ENCODE results near the gene IMP4. TPM values are rescaled to one million over a fixed set of nuclear protein-coding genes. Genes with fewer than 3 reads are reported as not detected.

The IMP4 gene
- total RNA-seq, 1 experiment from 2014 or later = 89.2 TPM

DNA sequence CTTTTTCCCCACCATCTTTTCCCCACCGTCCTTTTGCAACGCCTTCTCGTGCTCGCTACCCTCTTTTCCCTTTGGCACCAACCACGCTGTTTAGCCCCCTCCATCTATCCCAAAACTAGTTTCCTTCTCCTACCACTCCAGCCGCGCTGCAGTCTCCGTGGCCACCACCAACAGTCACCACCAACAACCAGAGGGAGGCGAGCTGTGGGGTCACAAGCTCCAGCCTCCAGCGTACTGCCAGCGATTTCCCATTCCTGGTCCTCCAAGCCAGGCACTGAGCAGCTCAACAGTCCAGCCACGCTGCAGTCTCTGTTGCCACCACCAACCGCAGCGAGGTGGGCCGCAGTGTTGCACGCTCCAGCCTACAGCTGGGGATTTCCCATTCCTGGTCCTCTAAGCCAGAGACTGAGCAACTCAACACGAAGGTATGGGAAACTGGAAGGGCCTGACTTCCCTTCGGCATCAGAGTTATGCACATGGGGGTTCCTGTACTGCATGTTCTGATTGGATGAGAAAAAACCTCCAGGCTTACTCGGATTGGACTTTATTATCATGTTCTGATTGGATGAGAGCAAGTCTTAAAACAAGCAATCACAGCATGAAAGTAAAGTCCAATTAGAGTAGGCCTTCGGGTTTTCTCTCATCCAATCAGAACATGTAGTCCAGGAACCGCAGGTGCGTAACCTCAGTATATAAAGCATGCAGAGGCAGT, 42.3 kb upstream of the IMP4 start (continued):
- TF ChIP-seq, protein P1, sequence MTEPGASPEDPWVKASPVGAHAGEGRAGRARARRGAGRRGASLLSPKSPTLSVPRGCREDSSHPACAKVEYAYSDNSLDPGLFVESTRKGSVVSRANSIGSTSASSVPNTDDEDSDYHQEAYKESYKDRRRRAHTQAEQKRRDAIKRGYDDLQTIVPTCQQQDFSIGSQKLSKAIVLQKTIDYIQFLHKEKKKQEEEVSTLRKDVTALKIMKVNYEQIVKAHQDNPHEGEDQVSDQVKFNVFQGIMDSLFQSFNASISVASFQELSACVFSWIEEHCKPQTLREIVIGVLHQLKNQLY (CRISPR knock-in tag; IDR thresholded peaks at IDR 0.05) = no peak

DNA sequence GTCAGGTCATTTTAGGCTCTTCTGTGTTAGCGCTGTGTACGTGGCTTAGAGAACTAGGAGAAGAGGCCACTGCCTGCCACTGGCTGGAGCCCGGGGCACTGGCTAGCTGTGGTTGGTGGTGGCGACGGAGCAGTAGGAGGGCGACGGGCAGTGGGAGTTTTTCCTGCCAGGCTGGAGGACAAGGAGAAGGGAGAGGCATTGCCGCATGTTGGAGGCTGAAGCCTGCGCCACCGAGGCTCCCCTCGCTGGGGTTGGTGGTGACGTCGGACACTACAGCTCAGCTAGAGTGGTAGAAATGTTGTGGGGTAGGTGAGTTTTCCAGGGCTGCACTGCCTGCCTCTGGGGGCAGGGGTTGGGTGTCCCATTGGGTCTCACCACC, 41.7 kb upstream of the IMP4 start:
- Mint-ChIP-seq H3K4me3 (no peak overlapping the region), H3K9me3 (no peaks in the 10 kb centered on the region), H3K27me3 (ENCODE audit: low read depth) (no peaks in the 10 kb centered on the region), H3K4me1 (no peaks in the 10 kb centered on the region), H3K36me3 (no peaks in the 10 kb centered on the region), H3K27ac (no peak overlapping the region)
- ChIA-PET CTCF (interaction anchor here (0.6 to 1.6 kb wide), 4 partner anchors 12 to 36 kb away, joined by 3 to 12 read pairs (median 4); no protein-coding TSS in a partner anchor), POLR2A (no interaction called here)
- TF ChIP-seq, protein P2, sequence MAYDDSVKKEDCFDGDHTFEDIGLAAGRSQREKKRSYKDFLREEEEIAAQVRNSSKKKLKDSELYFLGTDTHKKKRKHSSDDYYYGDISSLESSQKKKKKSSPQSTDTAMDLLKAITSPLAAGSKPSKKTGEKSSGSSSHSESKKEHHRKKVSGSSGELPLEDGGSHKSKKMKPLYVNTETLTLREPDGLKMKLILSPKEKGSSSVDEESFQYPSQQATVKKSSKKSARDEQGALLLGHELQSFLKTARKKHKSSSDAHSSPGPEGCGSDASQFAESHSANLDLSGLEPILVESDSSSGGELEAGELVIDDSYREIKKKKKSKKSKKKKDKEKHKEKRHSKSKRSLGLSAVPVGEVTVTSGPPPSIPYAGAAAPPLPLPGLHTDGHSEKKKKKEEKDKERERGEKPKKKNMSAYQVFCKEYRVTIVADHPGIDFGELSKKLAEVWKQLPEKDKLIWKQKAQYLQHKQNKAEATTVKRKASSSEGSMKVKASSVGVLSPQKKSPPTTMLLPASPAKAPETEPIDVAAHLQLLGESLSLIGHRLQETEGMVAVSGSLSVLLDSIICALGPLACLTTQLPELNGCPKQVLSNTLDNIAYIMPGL (CRISPR knock-in tag; IDR thresholded peaks at IDR 0.05) = no peak
- TF ChIP-seq ESRRA (CRISPR knock-in tag; IDR thresholded peaks at IDR 0.05; ENCODE audit: borderline replicate concordance) = no peak
- TF ChIP-seq RELA (CRISPR knock-in tag; IDR thresholded peaks at IDR 0.05; ENCODE audit: borderline replicate concordance) = no peak
- TF ChIP-seq KAT7 (CRISPR knock-in tag; IDR thresholded peaks at IDR 0.05; ENCODE audit: borderline replicate concordance) = no peak
- TF ChIP-seq, protein P3, sequence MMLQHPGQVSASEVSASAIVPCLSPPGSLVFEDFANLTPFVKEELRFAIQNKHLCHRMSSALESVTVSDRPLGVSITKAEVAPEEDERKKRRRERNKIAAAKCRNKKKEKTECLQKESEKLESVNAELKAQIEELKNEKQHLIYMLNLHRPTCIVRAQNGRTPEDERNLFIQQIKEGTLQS (CRISPR knock-in tag; conservative IDR thresholded peaks at IDR 0.05) = no peak
- TF ChIP-seq ZNF121 (CRISPR knock-in tag; IDR thresholded peaks at IDR 0.05) = no peak
- no peak for TF ChIP-seq FOXP1 (CRISPR knock-in tag; IDR thresholded peaks at IDR 0.05; ENCODE audit: borderline replicate concordance)
- TF ChIP-seq, protein P4, sequence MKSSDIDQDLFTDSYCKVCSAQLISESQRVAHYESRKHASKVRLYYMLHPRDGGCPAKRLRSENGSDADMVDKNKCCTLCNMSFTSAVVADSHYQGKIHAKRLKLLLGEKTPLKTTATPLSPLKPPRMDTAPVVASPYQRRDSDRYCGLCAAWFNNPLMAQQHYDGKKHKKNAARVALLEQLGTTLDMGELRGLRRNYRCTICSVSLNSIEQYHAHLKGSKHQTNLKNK (CRISPR knock-in tag; IDR thresholded peaks at IDR 0.05) = no peak
- TF ChIP-seq, protein P5, sequence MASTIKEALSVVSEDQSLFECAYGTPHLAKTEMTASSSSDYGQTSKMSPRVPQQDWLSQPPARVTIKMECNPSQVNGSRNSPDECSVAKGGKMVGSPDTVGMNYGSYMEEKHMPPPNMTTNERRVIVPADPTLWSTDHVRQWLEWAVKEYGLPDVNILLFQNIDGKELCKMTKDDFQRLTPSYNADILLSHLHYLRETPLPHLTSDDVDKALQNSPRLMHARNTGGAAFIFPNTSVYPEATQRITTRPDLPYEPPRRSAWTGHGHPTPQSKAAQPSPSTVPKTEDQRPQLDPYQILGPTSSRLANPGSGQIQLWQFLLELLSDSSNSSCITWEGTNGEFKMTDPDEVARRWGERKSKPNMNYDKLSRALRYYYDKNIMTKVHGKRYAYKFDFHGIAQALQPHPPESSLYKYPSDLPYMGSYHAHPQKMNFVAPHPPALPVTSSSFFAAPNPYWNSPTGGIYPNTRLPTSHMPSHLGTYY (CRISPR knock-in tag; IDR thresholded peaks at IDR 0.05) = no peak
- no peak for TF ChIP-seq GRHL2 (CRISPR knock-in tag; IDR thresholded peaks at IDR 0.05; ENCODE audit: insufficient replicate concordance, severe bottlenecking)
- DNase-seq (ENCODE audit: low spot score) = no peak
- no peak for ATAC-seq

DNA sequence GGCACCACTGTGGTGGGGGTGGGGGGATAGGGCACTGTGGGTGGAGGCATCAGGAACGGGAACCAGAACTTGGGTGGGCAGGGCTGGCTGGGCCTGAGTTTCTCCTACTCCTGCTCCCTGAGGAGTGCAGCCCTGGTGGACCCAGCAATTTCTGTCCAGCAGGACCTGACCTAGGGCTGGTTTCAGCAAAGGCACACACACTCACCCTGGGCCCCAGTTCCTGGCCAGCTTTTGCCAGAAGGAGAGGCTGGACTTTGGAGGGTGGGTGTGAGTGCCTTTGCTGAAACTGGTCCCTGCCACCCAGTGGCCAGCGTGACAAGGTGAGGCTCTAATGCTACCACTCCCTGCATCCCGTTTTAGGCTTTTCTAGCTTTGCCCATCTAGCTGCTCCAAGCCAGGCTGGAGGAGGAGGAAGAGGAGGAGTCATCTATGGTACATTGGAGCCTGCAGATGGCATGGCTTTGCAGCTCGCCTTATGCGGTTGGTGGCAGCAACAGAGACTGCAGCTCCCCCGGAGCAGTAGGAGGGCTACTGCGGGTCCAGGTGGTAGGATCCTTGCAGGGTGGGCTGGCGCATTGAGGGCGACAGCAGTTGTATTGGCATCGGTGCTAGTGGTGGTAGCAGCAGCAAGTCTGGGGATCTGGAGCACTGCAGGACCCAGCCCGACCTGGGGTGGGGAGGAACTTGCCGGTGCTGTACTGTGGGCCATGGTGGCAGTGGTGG, 40.4 kb upstream of the IMP4 start:
- no peaks in the 10 kb centered on the region for H3K4me1 Mint-ChIP-seq
- ATAC-seq (no peak), DNase-seq (ENCODE audit: low spot score) (no peak)
- ChIA-PET CTCF (interaction anchor here (0.6 to 1.1 kb wide), 4 partner anchors 14 to 71 kb away, joined by 3 to 7 read pairs (median 3); a partner anchor contains a TSS), POLR2A (no interaction called here)
- no peaks in the 10 kb centered on the region; the same call in 1 of the 2 replicates for H3K27me3 Mint-ChIP-seq (ENCODE audit: low read depth)
- no peak overlapping the region for H3K4me3 Mint-ChIP-seq
- H3K9me3 Mint-ChIP-seq = no peaks in the 10 kb centered on the region
- H3K27ac Mint-ChIP-seq = no peak overlapping the region
- H3K36me3 Mint-ChIP-seq = no peaks in the 10 kb centered on the region
- TF ChIP-seq ATF1 (CRISPR knock-in tag; IDR thresholded peaks at IDR 0.05) (no peak), TP53 (CRISPR knock-in tag; IDR thresholded peaks at IDR 0.05) (no peak), SP1 (CRISPR knock-in tag; conservative IDR thresholded peaks at IDR 0.05) (no peak), ZNF671 (CRISPR knock-in tag; IDR thresholded peaks at IDR 0.05) (no peak), PRRX2 (CRISPR knock-in tag; IDR thresholded peaks at IDR 0.05) (no peak), CREM (CRISPR knock-in tag; IDR thresholded peaks at IDR 0.05) (no peak), GABPB1 (CRISPR knock-in tag; IDR thresholded peaks at IDR 0.05) (no peak), RELA (CRISPR knock-in tag; IDR thresholded peaks at IDR 0.05; ENCODE audit: borderline replicate concordance) (no peak), GTF2I (CRISPR knock-in tag; conservative IDR thresholded peaks at IDR 0.05) (no peak), EMX1 (CRISPR knock-in tag; IDR thresholded peaks at IDR 0.05) (no peak), ZNF219 (CRISPR knock-in tag; IDR thresholded peaks at IDR 0.05; ENCODE audit: borderline replicate concordance) (no peak), MYBL2 (CRISPR knock-in tag; IDR thresholded peaks at IDR 0.05) (no peak), ZNF121 (CRISPR knock-in tag; IDR thresholded peaks at IDR 0.05) (no peak)
- TF ChIP-seq, protein P6, sequence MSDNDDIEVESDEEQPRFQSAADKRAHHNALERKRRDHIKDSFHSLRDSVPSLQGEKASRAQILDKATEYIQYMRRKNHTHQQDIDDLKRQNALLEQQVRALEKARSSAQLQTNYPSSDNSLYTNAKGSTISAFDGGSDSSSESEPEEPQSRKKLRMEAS (CRISPR knock-in tag; IDR thresholded peaks at IDR 0.05) = no peak
- TF ChIP-seq, protein P7, sequence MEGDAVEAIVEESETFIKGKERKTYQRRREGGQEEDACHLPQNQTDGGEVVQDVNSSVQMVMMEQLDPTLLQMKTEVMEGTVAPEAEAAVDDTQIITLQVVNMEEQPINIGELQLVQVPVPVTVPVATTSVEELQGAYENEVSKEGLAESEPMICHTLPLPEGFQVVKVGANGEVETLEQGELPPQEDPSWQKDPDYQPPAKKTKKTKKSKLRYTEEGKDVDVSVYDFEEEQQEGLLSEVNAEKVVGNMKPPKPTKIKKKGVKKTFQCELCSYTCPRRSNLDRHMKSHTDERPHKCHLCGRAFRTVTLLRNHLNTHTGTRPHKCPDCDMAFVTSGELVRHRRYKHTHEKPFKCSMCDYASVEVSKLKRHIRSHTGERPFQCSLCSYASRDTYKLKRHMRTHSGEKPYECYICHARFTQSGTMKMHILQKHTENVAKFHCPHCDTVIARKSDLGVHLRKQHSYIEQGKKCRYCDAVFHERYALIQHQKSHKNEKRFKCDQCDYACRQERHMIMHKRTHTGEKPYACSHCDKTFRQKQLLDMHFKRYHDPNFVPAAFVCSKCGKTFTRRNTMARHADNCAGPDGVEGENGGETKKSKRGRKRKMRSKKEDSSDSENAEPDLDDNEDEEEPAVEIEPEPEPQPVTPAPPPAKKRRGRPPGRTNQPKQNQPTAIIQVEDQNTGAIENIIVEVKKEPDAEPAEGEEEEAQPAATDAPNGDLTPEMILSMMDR (IDR thresholded peaks at IDR 0.05) = no peak
- TF ChIP-seq, protein P8, sequence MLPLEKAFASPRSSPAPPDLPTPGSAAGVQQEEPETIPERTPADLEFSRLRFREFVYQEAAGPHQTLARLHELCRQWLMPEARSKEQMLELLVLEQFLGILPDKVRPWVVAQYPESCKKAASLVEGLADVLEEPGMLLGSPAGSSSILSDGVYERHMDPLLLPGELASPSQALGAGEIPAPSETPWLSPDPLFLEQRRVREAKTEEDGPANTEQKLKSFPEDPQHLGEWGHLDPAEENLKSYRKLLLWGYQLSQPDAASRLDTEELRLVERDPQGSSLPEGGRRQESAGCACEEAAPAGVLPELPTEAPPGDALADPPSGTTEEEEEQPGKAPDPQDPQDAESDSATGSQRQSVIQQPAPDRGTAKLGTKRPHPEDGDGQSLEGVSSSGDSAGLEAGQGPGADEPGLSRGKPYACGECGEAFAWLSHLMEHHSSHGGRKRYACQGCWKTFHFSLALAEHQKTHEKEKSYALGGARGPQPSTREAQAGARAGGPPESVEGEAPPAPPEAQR (CRISPR knock-in tag; IDR thresholded peaks at IDR 0.05) = no peak

Data from WTC11 (cell line).